Measurements from ENCODE around the gene GMNC.

Gene GMNC, protein sequence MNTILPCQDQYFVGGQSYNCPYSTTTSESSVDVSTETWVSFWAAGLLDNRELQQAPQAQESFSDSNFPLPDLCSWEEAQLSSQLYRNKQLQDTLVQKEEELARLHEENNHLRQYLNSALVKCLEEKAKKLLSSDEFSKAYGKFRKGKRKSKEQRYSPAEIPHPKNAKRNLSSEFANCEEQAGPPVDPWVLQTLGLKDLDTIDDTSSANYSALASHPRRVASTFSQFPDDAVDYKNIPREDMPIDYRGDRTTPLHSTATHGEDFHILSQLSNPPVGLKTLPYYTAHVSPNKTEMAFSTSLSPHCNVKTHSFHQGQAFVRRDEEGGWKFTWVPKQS

DNA sequence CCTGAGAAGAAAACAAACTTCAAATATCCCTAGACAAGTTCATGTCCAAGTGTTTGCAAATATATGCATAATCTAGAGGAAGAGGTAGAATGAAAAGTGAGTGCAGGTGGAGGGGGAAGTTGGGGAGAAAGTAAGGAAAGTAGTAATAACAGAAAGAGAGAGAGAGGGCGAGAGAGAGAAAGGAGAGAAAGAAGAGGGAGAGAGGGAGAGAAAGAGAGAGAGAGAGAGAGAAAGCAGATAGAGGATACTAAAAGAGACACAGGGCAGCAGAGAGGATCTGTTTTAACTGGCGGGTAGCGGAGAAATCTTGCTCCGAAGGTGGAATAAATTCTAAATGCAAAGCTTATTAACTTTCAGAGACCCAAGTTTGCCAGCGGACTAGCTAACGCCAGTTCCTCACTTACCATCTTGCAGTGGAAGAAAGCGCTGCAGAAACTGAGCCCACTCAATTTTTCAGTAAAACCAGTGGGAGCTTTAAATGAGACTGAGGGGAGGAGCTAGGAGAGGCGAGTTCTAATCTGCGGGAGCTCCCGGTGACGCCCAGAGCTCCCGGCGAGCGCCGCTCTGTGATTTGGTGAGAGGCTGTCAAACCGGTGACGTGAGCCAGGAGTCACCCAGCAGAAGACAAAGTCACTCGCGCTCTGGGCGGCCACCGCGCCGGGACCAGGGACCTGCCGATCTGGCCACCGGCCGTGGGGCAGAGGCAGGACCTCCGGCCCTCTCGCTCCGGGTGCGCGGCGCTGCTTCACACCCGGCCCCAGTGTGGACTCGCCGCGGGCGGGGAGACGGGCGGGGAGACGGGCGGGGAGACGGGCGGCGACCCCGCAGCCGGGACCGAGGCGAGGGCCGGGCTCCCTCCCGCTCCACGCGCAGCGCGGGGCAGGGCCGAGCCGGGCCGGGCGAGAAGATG lies at the start of gene GMNC:
Gene GMNC, minus strand, starts transcription at position 486 of the 910 bp plus-strand sequence. Its CDS starts 79 bp downstream, at position 407.
- H4K20me1 ChIP-seq (ENCODE audit: insufficient read depth, low read length): no peaks in the 10 kb centered on the region
- no peak within 1 kb of the TSS for H3K4me3 ChIP-seq (ENCODE audit: low read depth in 1 of 2, low read length in 2 of 2)
- no peaks in the 10 kb centered on the region for H3K79me2 ChIP-seq (ENCODE audit: insufficient read depth, low read length)
- no peak within 1 kb of the TSS for H3K9ac ChIP-seq (ENCODE audit: low read depth, low read length)
- TF ChIP-seq, protein P1, sequence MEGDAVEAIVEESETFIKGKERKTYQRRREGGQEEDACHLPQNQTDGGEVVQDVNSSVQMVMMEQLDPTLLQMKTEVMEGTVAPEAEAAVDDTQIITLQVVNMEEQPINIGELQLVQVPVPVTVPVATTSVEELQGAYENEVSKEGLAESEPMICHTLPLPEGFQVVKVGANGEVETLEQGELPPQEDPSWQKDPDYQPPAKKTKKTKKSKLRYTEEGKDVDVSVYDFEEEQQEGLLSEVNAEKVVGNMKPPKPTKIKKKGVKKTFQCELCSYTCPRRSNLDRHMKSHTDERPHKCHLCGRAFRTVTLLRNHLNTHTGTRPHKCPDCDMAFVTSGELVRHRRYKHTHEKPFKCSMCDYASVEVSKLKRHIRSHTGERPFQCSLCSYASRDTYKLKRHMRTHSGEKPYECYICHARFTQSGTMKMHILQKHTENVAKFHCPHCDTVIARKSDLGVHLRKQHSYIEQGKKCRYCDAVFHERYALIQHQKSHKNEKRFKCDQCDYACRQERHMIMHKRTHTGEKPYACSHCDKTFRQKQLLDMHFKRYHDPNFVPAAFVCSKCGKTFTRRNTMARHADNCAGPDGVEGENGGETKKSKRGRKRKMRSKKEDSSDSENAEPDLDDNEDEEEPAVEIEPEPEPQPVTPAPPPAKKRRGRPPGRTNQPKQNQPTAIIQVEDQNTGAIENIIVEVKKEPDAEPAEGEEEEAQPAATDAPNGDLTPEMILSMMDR (IDR thresholded peaks at IDR 0.05; ENCODE audit: borderline replicate concordance, extremely low read depth, low read length, poor library complexity, severe bottlenecking): no peak
- TF ChIP-seq EZH2 (IDR thresholded peaks at IDR 0.05; ENCODE audit: borderline replicate concordance, low read depth, low read length, severe bottlenecking): no peak
- no peak for DNase-seq
- H3K27ac ChIP-seq (ENCODE audit: low read length): no peak within 1 kb of the TSS
- no peak for ATAC-seq (ENCODE audit: insufficient read depth, low read depth)
- H2AFZ ChIP-seq (ENCODE audit: low read depth, low read length): no peak within 1 kb of the TSS
- H3K9me3 ChIP-seq (ENCODE audit: insufficient read depth, low read length, severe bottlenecking): no peaks in the 10 kb centered on the region
- no peaks in the 10 kb centered on the region for H3K36me3 ChIP-seq (ENCODE audit: insufficient read depth, low read length)
- no peak within 1 kb of the TSS for H3K4me2 ChIP-seq (ENCODE audit: insufficient read depth, low read length)
- H3K4me1 ChIP-seq (ENCODE audit: insufficient read depth, low read length): no peaks in the 10 kb centered on the region
- H3K27me3 ChIP-seq (ENCODE audit: insufficient read depth, low read length, poor library complexity): no peaks in the 10 kb centered on the region

DNA sequence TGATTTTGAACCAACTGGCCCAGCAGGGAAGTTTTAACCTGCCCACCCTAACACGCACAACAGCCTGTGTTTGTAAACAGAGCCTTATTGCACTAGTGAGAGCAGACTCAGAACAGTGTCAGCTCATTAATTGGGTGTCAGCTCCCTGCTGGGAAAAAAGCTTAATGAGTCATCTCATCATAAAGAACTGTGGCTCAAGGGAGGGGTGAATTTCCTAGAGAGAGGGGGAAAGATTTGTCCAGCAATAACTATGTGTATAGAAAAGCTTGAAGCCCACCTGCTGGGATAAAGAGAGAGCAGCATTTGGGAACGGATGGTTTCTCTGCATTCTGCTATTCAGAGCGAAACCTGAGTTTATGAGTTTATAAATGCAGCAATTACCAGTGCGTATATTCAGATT lies 48.9 kb upstream of the GMNC start:
- no peaks in the 10 kb centered on the region for H4K20me1 ChIP-seq (ENCODE audit: insufficient read depth, low read length)
- no peak overlapping the region for H3K4me2 ChIP-seq (ENCODE audit: insufficient read depth, low read length)
- no peaks in the 10 kb centered on the region for H3K9me3 ChIP-seq (ENCODE audit: insufficient read depth, low read length, severe bottlenecking)
- H3K79me2 ChIP-seq (ENCODE audit: insufficient read depth, low read length): no peaks in the 10 kb centered on the region
- H3K27ac ChIP-seq (ENCODE audit: low read length): no peak overlapping the region
- H3K27me3 ChIP-seq (ENCODE audit: insufficient read depth, low read length, poor library complexity): no peaks in the 10 kb centered on the region
- no peak for ATAC-seq (ENCODE audit: insufficient read depth, low read depth)
- TF ChIP-seq, protein P1 (IDR thresholded peaks at IDR 0.05; ENCODE audit: borderline replicate concordance, extremely low read depth, low read length, poor library complexity, severe bottlenecking): no peak
- TF ChIP-seq EZH2 (IDR thresholded peaks at IDR 0.05; ENCODE audit: borderline replicate concordance, low read depth, low read length, severe bottlenecking): no peak
- no peak overlapping the region for H3K4me3 ChIP-seq (ENCODE audit: low read depth in 1 of 2, low read length in 2 of 2)
- H3K9ac ChIP-seq (ENCODE audit: low read depth, low read length): no peak overlapping the region
- H3K36me3 ChIP-seq (ENCODE audit: insufficient read depth, low read length): no peaks in the 10 kb centered on the region
- no peak for DNase-seq
- no peak overlapping the region for H2AFZ ChIP-seq (ENCODE audit: low read depth, low read length)
- no peaks in the 10 kb centered on the region for H3K4me1 ChIP-seq (ENCODE audit: insufficient read depth, low read length)

DNA sequence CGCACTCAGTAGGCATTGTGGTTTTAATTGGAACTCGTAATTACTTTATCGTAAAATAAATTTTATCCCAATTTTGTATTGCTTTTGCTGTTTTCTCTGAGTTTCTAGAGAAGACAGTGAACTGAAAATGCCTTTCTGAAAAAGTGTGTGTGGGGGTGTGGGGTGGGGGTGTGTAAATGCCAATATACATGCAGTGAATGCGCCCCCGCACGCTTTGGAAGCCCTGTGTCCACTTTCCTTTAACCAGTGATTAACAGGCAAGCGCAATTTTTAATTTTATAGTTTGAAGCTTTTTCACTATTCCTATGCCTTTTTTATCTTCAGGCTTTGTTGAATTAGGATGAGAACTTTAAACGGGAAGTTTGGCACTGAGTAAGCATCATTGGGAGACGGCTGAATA lies 47.4 kb upstream of the GMNC start:
- H3K4me1 ChIP-seq (ENCODE audit: insufficient read depth, low read length): no peaks in the 10 kb centered on the region
- H3K79me2 ChIP-seq (ENCODE audit: insufficient read depth, low read length): no peaks in the 10 kb centered on the region
- no peaks in the 10 kb centered on the region for H3K36me3 ChIP-seq (ENCODE audit: insufficient read depth, low read length)
- no peak overlapping the region for H3K4me2 ChIP-seq (ENCODE audit: insufficient read depth, low read length)
- no peak for DNase-seq
- no peak for TF ChIP-seq EZH2 (IDR thresholded peaks at IDR 0.05; ENCODE audit: borderline replicate concordance, low read depth, low read length, severe bottlenecking)
- no peaks in the 10 kb centered on the region for H4K20me1 ChIP-seq (ENCODE audit: insufficient read depth, low read length)
- no peak overlapping the region for H3K27ac ChIP-seq (ENCODE audit: low read length)
- no peak overlapping the region for H3K4me3 ChIP-seq (ENCODE audit: low read depth in 1 of 2, low read length in 2 of 2)
- no peak for ATAC-seq (ENCODE audit: insufficient read depth, low read depth)
- no peak overlapping the region for H2AFZ ChIP-seq (ENCODE audit: low read depth, low read length)
- H3K9me3 ChIP-seq (ENCODE audit: insufficient read depth, low read length, severe bottlenecking): no peaks in the 10 kb centered on the region
- H3K9ac ChIP-seq (ENCODE audit: low read depth, low read length): no peak overlapping the region
- no peaks in the 10 kb centered on the region for H3K27me3 ChIP-seq (ENCODE audit: insufficient read depth, low read length, poor library complexity)

DNA sequence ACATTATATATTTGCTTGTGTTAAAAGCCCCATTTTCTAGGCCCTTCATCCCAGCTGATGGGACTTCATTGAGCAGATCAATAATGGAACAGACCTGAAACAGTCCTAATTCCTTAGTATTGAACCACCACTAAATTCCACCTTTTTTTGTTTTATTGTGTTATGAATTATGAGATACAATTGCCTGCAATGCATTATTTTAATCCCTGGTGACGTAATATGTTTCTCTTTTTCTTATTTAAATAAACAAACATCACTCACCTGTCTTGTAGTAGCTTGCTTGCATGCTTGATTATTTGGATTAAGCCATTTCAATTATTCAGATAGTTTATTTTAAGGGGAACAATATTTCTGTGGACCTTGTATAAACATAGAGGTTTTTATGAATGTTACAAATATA lies 40.7 kb upstream of the GMNC start:
- no peak for ATAC-seq (ENCODE audit: insufficient read depth, low read depth)
- Histone ChIP-seq H3K27me3 (ENCODE audit: insufficient read depth, low read length, poor library complexity) (no peaks in the 10 kb centered on the region), H2AFZ (ENCODE audit: low read depth, low read length) (no peak overlapping the region), H3K4me2 (ENCODE audit: insufficient read depth, low read length) (no peak overlapping the region), H3K4me3 (ENCODE audit: low read depth in 1 of 2, low read length in 2 of 2) (no peak overlapping the region), H3K4me1 (ENCODE audit: insufficient read depth, low read length) (no peaks in the 10 kb centered on the region), H3K79me2 (ENCODE audit: insufficient read depth, low read length) (no peaks in the 10 kb centered on the region), H3K9ac (ENCODE audit: low read depth, low read length) (no peak overlapping the region), H3K36me3 (ENCODE audit: insufficient read depth, low read length) (no peaks in the 10 kb centered on the region), H4K20me1 (ENCODE audit: insufficient read depth, low read length) (no peaks in the 10 kb centered on the region), H3K27ac (ENCODE audit: low read length) (no peak overlapping the region), H3K9me3 (ENCODE audit: insufficient read depth, low read length, severe bottlenecking) (no peaks in the 10 kb centered on the region)
- TF ChIP-seq, protein P1 (IDR thresholded peaks at IDR 0.05; ENCODE audit: borderline replicate concordance, extremely low read depth, low read length, poor library complexity, severe bottlenecking): no peak
- no peak for TF ChIP-seq EZH2 (IDR thresholded peaks at IDR 0.05; ENCODE audit: borderline replicate concordance, low read depth, low read length, severe bottlenecking)
- no peak for DNase-seq
